A673 (cell line): ENCODE measurements around the gene BRPF1. TPM values are rescaled to one million over a fixed set of nuclear protein-coding genes. Genes with fewer than 3 reads are reported as not detected.

Experiments used
- BruUV-seq: library from RNA; stranded (reverse); fragments of 400-500 nt; replicated peaks from 2 replicates; lab custom pipeline; 2021; lab: Mats Ljungman, UMichigan
- CTCF ChIA-PET: fragments of 300-600 bp; sonication (Branson Sonifier 250); formaldehyde crosslinking; loops from one replicate; lab custom pipeline; 2022; ENCODE audit warnings: antibody characterized with exemption; lab: Charles Lee
- POLR2A ChIA-PET: fragments of 300-600 bp; sonication (Branson Sonifier 250); formaldehyde crosslinking; loops from one replicate; lab custom pipeline; 2022; ENCODE audit warnings: antibody characterized with exemption; ENCODE audit not compliant: low non-redundant PET; lab: Charles Lee
- DNase-seq: peaks from one replicate; pipeline ENCODE4 v3.0.0-alpha.2; 2015; ENCODE audit warnings: low spot score
- H3K27ac ChIP-seq: fragments of 200-600 bp; sonication (generic); 2 replicates; pipeline ENCODE4 v1.5.1; 2016; ENCODE audit warnings: mixed run types, low read depth, mild to moderate bottlenecking, mixed read lengths, antibody characterized with exemption, low read length; ENCODE audit not compliant: poor library complexity, severe bottlenecking
- H3K27me3 ChIP-seq: fragments of 200-600 bp; sonication (generic); replicated peaks from 2 replicates; pipeline ENCODE4 v1.6.1; 2017; ENCODE audit warnings: mixed run types, low read depth, mild to moderate bottlenecking, mixed read lengths, antibody characterized with exemption, low read length; ENCODE audit not compliant: insufficient read depth, poor library complexity
- H3K36me3 ChIP-seq: fragments of 200-600 bp; sonication (generic); 2 replicates; pipeline ENCODE4 v1.6.1; 2016; ENCODE audit warnings: mixed run types, mild to moderate bottlenecking, mixed read lengths, antibody characterized with exemption, low read length; ENCODE audit not compliant: insufficient read depth, poor library complexity, severe bottlenecking
- H3K4me1 ChIP-seq: fragments of 200-600 bp; sonication (generic); 2 replicates; pipeline ENCODE4 v1.6.1; 2017; ENCODE audit warnings: mixed run types, mild to moderate bottlenecking, mixed read lengths, antibody characterized with exemption, low read length; ENCODE audit not compliant: insufficient read depth, poor library complexity, severe bottlenecking
- H3K4me3 ChIP-seq: fragments of 200-600 bp; sonication (generic); 2 replicates; pipeline ENCODE4 v1.5.1; 2016; ENCODE audit warnings: low read depth, mixed run types, mild to moderate bottlenecking, mixed read lengths, low read length; ENCODE audit not compliant: poor library complexity, severe bottlenecking
- H3K9me3 ChIP-seq: fragments of 200-600 bp; sonication (generic); 2 replicates; pipeline ENCODE4 v1.6.1; 2016; ENCODE audit warnings: mixed run types, low read depth, mild to moderate bottlenecking, mixed read lengths, antibody characterized with exemption, low read length; ENCODE audit not compliant: poor library complexity, severe bottlenecking
- CTCF ChIP-seq: fragments of 300-800, 200-600 bp; sonication (generic); conservative IDR thresholded peaks from 2 replicates; pipeline ENCODE4 v1.5.1; 2017; ENCODE audit warnings: low read depth, mild to moderate bottlenecking, antibody characterized with exemption, low read length, moderate library complexity, mixed read lengths
- EZH2 ChIP-seq: fragments of 200-600 bp; sonication (generic); IDR thresholded peaks from 2 replicates; pipeline ENCODE4 v1.6.1; 2017; ENCODE audit warnings: borderline replicate concordance, low read depth, mild to moderate bottlenecking, mixed read lengths, antibody characterized with exemption, low read length; ENCODE audit not compliant: poor library complexity, severe bottlenecking
- intact Hi-C: fragments of 100-400 bp; cut with micrococcal nuclease; formaldehyde crosslinking; loops from one replicate; pipeline ENCODE4 v1.10.0; 2022; ENCODE audit not compliant: unreplicated experiment
- total RNA-seq: library from RNA; stranded (reverse); gene quantifications from 2 replicates; pipeline ENCODE4 v1.2.3, GENCODE V29; 2021

BRPF1 gene
- total RNA-seq, 1 experiment from 2014 or later: 32.0 TPM

GRCh38 chr3:9730657-9731205 lies 804 bp upstream of the BRPF1 start:
- intact Hi-C loops: loop anchor here (1.0 to 10.0 kb wide), 2 partner anchors 20 to 226 kb away; no protein-coding TSS in a partner anchor
- BruUV-seq: no TSS peak
- peak overlapping the region; percentile 99 for H3K27ac ChIP-seq

DNA sequence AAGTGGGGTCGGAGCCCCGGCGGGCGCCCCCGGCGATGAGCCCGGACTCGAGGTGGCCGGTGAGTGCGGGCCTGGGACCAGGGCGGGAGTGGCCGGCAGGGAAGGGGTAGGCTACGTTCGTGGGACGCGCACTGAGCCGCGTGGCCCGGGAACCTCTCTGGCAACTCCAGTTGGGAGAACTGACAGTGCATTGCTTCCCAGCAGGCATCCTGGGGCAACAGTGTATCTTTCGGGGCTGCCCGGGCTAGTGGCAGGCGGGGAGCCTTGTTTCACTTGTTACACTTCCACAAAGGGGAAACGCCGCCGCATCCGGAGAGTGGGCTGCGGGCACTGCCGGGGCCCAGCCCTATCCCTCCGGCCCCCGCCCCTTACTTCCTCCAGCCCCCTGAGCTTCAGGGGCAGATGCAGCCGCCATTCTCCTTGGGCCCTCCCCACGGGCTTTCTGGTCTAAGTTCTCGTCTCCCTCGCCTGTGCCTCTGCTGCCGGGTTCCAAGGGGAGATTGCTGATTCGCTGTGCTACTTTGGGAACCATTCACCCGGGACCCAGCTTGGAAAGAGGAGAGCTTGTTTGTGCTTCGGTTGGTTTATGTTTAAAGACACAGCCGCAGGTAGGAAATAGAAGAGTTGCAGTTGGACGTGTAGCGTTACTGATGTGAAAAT lies 675 bp downstream of the BRPF1 start:
- Histone ChIP-seq H3K4me3 (peak overlapping the region; percentile 100), H3K27me3 (no peaks in the 10 kb centered on the region), H3K4me1 (peaks cover 12% of the 10 kb centered on the region), H3K36me3 (peaks cover 31% of the 10 kb centered on the region), H3K27ac (peak overlapping the region; percentile 99), H3K9me3 (no peaks in the 10 kb centered on the region)
- POLR2A ChIA-PET: no interaction called here
- no peak for TF ChIP-seq EZH2
- TF ChIP-seq CTCF: no peak
- intact Hi-C loops: loop anchor here (10.0 kb wide), 1 partner anchor 227 kb away; no protein-coding TSS in a partner anchor
- no peak for DNase-seq
- BruUV-seq: no TSS peak
- CTCF ChIA-PET: no interaction called here

More at GRCh38 chr3:9730657-9731205, 804 bp upstream of the BRPF1 start:
- Histone ChIP-seq H3K9me3 (no peaks in the 10 kb centered on the region), H3K4me1 (peaks cover 12% of the 10 kb centered on the region), H3K4me3 (peak overlapping the region; percentile 100), H3K36me3 (peaks cover 21% of the 10 kb centered on the region), H3K27me3 (no peaks in the 10 kb centered on the region)
- DNase-seq: no peak
- ChIA-PET CTCF (no interaction called here), POLR2A (no interaction called here)
- no peak for TF ChIP-seq EZH2
- no peak for TF ChIP-seq CTCF

DNA sequence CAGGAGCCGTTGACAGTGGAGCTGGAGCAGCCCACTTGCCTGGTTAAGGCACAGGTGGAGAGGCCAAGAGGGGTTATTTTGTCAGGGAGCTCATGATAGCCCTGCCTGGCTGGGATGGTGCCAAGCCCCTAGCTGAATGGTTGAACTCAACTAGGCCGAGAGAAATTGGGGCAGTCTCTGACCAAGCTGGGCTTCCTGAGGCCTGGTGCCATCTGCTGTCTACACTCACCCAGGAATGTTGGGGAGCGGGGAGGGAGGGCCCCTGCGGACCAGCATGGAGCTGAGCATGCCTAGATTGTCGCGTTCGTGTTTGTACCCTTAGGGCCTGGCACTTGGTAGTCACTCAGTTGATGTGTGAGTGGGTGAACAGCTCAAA lies 1.2 kb downstream of the BRPF1 start:
- TSS peak; percentile 34 for BruUV-seq
- Histone ChIP-seq H3K27me3 (no peaks in the 10 kb centered on the region), H3K4me3 (peak overlapping the region; percentile 100), H3K36me3 (peaks cover 36% of the 10 kb centered on the region), H3K4me1 (peaks cover 12% of the 10 kb centered on the region), H3K27ac (peak overlapping the region; percentile 99), H3K9me3 (no peaks in the 10 kb centered on the region)
- CTCF ChIA-PET: no interaction called here
- DNase-seq: no peak
- TF ChIP-seq EZH2: no peak
- no peak for TF ChIP-seq CTCF
- intact Hi-C loops: loop anchor here (10.0 kb wide), 1 partner anchor 228 kb away; no protein-coding TSS in a partner anchor
- POLR2A ChIA-PET: no interaction called here
